Measurements from ENCODE around the gene COL5A1. TPM values are rescaled to one million over a fixed set of nuclear protein-coding genes. Genes with fewer than 3 reads are reported as not detected.
A peak's percentile ranks its signal among the peaks of the same experiment; 100 is the strongest.

COL5A1 gene
- total RNA-seq, 4 donors from 2014 or later = 7.1 to 69.3 (median 16.1) TPM

DNA sequence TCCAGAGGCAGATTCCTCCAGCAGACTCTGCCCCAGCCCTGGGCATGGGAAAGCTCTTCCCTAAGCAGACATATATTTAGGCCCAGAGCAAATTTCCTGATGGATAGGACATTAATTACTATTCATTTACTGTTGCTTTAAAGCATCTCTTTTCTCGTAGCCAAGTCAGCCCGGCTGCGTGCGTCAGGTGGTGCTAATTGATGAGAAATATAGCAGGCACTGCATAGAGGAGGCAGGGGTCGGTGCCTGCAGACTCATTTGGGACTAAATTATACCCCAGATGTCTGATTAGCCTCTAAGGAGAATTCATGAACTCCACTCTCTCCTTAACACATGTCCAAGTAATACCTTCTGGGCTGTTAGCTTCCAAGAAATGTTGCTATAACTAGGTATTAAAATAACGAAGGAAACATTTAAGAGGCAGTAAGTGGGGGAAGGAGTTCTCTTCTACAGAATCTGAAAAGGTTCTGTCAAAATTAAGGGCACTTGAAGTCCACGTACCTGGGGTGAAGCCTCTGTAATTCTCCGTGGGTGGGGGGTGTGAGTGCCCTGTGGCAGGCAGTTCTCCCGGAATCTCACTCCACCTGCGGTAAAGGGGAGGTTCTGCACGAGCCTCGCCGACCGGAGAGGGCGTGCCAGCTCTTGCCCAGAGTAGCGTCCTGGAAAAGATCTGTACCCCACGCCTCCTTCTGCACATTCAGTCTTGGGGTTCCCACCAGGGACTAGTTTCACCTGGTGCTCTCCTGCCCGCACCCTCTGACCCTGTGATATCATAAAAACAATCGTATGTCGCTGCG is 123.1 kb downstream of the COL5A1 start:
- Histone ChIP-seq H3K4me1 (no peaks in the 10 kb centered on the region), H3K36me3 (no peaks in the 10 kb centered on the region), H3K4me3 (no peak overlapping the region), H3K9me3 (no peaks in the 10 kb centered on the region), H3K27ac (no peak overlapping the region), H3K27me3 (no peaks in the 10 kb centered on the region)
- intact Hi-C loops (cut with DNase I; ENCODE audit: low total_unique reads) (no loop called here), in situ Hi-C loops (cut with MboI; ENCODE audit: low pct_ligation_motif_present in 1 of 4, low pct_unique_long_range_greater_than_20kb in 1 of 4, low sequenced_read_pairs in 3 of 4) (no loop called here)
- 70 to 74% methylated on average over 2 to 21 of the region's 21 CpGs for WGBS, 2 donors (ENCODE audit: low coverage in 1 of 2)
- no peak for DNase-seq
- no peak for TF ChIP-seq POLR2AphosphoS5 (IDR thresholded peaks at IDR 0.05)
- TF ChIP-seq POLR2A (IDR thresholded peaks at IDR 0.05) = no peak
- no peak for TF ChIP-seq EP300 (IDR thresholded peaks at IDR 0.05; ENCODE audit: low read depth)
- TF ChIP-seq, protein P1, sequence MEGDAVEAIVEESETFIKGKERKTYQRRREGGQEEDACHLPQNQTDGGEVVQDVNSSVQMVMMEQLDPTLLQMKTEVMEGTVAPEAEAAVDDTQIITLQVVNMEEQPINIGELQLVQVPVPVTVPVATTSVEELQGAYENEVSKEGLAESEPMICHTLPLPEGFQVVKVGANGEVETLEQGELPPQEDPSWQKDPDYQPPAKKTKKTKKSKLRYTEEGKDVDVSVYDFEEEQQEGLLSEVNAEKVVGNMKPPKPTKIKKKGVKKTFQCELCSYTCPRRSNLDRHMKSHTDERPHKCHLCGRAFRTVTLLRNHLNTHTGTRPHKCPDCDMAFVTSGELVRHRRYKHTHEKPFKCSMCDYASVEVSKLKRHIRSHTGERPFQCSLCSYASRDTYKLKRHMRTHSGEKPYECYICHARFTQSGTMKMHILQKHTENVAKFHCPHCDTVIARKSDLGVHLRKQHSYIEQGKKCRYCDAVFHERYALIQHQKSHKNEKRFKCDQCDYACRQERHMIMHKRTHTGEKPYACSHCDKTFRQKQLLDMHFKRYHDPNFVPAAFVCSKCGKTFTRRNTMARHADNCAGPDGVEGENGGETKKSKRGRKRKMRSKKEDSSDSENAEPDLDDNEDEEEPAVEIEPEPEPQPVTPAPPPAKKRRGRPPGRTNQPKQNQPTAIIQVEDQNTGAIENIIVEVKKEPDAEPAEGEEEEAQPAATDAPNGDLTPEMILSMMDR (IDR thresholded peaks at IDR 0.05) = no peak

DNA sequence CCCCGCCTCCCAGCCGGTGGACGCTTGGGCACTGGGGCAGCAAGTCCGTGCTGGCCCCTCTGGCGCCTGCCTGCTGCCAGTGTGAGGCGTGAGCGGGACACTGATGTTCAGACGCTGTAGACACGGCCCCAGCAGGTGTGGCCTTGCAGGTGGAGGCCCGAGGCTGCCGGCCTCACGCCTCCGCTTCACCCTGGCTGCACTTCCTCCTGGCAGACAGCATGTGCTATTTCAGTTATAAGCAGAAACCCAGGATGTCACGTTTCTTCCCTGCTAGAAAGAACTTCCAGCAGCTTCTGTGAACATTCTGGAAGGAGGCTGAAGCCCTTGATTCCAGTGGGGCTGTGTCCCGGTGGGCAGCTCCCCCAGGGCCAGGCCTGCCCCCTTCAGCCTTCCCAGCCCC is 124.2 kb downstream of the COL5A1 start:
- Histone ChIP-seq H3K27ac (no peak overlapping the region), H3K4me1 (no peaks in the 10 kb centered on the region), H3K4me3 (no peak overlapping the region), H3K27me3 (no peaks in the 10 kb centered on the region), H3K36me3 (no peaks in the 10 kb centered on the region), H3K9me3 (no peaks in the 10 kb centered on the region)
- no peak for DNase-seq
- intact Hi-C loops (cut with DNase I; ENCODE audit: low total_unique reads) = no loop called here
- in situ Hi-C loops (cut with MboI; ENCODE audit: low pct_ligation_motif_present in 1 of 4, low pct_unique_long_range_greater_than_20kb in 1 of 4, low sequenced_read_pairs in 3 of 4) = no loop called here
- whole genome bisulfite sequencing, 2 donors (ENCODE audit: low coverage in 1 of 2) = 44% methylated on average over 15 of the region's 15 CpGs; no CpG with 5 or more reads in 1 of the 2 donors
- TF ChIP-seq EP300 (IDR thresholded peaks at IDR 0.05; ENCODE audit: low read depth) = no peak
- no peak for TF ChIP-seq POLR2AphosphoS5 (IDR thresholded peaks at IDR 0.05)
- TF ChIP-seq POLR2A (IDR thresholded peaks at IDR 0.05) = no peak
- TF ChIP-seq, protein P1 (IDR thresholded peaks at IDR 0.05) = no peak

DNA sequence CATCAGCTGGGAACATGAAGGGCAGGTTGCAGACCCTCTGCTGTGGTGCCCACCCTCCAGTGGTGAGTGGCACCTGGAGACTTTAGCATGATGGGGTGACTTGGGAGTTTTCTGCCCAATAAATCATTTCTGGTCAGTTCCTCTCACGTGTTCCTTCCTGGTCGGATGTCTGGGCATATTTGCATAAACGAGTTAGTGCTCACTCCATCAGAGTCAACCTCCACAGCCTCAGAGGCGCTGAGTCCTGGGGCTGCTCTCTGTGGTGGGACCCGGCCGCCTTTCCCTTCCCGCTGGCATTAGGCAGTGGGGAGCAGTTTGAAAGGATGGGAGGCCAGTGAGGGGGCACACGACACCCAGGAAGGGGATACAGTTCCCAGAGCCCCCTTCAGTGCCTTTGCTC is 125.0 kb downstream of the COL5A1 start:
- 40 to 55% methylated on average over 1 to 8 of the region's 8 CpGs for WGBS, 2 donors (ENCODE audit: low coverage in 1 of 2)

DNA sequence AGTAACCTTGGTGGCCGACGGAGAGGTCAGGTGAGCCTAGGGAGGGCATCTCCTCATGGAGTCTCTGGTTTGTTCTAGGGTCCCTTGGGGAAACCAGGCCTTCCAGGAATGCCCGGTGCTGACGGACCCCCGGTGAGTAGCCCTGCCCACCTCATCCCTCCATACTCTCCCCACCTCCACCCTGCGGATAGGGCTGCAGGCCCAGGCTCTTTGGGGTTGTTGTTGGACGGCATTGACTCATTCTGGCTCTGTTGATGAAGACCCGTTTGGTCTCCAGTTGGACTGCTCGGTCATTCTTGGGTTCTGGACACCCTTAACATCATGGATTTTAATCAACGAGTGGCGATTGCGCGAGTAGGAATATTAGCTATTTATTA is 126.7 kb downstream of the COL5A1 start:
- Histone ChIP-seq H3K9me3 (no peaks in the 10 kb centered on the region), H3K36me3 (no peaks in the 10 kb centered on the region), H3K4me3 (no peak overlapping the region), H3K27ac (peak overlapping the region in 1 of 4 donors; percentile 3), H3K4me1 (no peaks in the 10 kb centered on the region), H3K27me3 (no peaks in the 10 kb centered on the region)
- no peak for DNase-seq
- in situ Hi-C loops (cut with MboI; ENCODE audit: low pct_ligation_motif_present in 1 of 4, low pct_unique_long_range_greater_than_20kb in 1 of 4, low sequenced_read_pairs in 3 of 4) = no loop called here
- TF ChIP-seq POLR2A (IDR thresholded peaks at IDR 0.05) (no peak), POLR2AphosphoS5 (IDR thresholded peaks at IDR 0.05) (no peak), EP300 (IDR thresholded peaks at IDR 0.05; ENCODE audit: low read depth) (no peak)
- TF ChIP-seq, protein P1 (IDR thresholded peaks at IDR 0.05) = no peak
- intact Hi-C loops (cut with DNase I; ENCODE audit: low total_unique reads) = no loop called here
- 78% methylated on average over 13 of the region's 13 CpGs; no CpG with 5 or more reads in 1 of the 2 donors for WGBS, 2 donors (ENCODE audit: low coverage in 1 of 2)

More for the DNA sequence above, 125.0 kb downstream of the COL5A1 start:
- TF ChIP-seq POLR2AphosphoS5 (IDR thresholded peaks at IDR 0.05) (no peak), EP300 (IDR thresholded peaks at IDR 0.05; ENCODE audit: low read depth) (no peak), POLR2A (IDR thresholded peaks at IDR 0.05) (no peak)
- TF ChIP-seq, protein P1 (IDR thresholded peaks at IDR 0.05) = no peak
- no peaks in the 10 kb centered on the region for H3K9me3 ChIP-seq
- intact Hi-C loops (cut with DNase I; ENCODE audit: low total_unique reads) (no loop called here), in situ Hi-C loops (cut with MboI; ENCODE audit: low pct_ligation_motif_present in 1 of 4, low pct_unique_long_range_greater_than_20kb in 1 of 4, low sequenced_read_pairs in 3 of 4) (no loop called here)
- no peaks in the 10 kb centered on the region for H3K4me1 ChIP-seq
- no peak overlapping the region for H3K27ac ChIP-seq
- no peak overlapping the region for H3K4me3 ChIP-seq
- DNase-seq = no peak
- no peaks in the 10 kb centered on the region for H3K27me3 ChIP-seq
- no peaks in the 10 kb centered on the region for H3K36me3 ChIP-seq
